WI38 (cell line): ENCODE data around the gene B4GALT5.

Experiments
- H3K4me3 ChIP-seq: 2 replicates; pipeline ENCODE4 v1.5.1; 2011; ENCODE audit warnings: low read depth, mild to moderate bottlenecking, control low read depth, low read length
- TF ChIP-seq, protein P1 (sequence below): IDR thresholded peaks from 2 replicates; pipeline ENCODE4 v1.5.1; 2012; ENCODE audit warnings: low read depth, mild to moderate bottlenecking, control low read depth, low read length

B4GALT5 gene

DNA sequence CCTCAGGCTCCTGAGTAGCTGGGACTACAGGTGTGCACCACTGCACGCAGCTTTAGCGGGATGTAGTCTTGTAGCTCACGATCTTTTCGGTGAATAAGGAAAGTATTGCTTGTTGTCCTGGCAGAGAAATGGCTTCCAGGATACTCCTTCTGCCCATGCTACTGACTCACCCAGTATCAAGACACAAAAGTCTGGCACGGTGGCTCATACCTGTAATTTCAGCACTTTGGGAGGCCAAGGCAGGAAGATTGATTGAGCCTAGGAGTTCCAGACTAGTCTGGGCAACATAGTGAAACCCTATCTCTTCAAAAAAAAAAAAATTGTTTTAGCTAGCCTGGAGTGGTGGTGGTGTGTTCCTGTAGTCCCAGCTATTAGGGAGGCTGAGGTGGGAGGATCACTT lies 40.9 kb upstream of the B4GALT5 start:
- H3K4me3 ChIP-seq = no peak overlapping the region
- TF ChIP-seq, protein P1, sequence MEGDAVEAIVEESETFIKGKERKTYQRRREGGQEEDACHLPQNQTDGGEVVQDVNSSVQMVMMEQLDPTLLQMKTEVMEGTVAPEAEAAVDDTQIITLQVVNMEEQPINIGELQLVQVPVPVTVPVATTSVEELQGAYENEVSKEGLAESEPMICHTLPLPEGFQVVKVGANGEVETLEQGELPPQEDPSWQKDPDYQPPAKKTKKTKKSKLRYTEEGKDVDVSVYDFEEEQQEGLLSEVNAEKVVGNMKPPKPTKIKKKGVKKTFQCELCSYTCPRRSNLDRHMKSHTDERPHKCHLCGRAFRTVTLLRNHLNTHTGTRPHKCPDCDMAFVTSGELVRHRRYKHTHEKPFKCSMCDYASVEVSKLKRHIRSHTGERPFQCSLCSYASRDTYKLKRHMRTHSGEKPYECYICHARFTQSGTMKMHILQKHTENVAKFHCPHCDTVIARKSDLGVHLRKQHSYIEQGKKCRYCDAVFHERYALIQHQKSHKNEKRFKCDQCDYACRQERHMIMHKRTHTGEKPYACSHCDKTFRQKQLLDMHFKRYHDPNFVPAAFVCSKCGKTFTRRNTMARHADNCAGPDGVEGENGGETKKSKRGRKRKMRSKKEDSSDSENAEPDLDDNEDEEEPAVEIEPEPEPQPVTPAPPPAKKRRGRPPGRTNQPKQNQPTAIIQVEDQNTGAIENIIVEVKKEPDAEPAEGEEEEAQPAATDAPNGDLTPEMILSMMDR = no peak

DNA sequence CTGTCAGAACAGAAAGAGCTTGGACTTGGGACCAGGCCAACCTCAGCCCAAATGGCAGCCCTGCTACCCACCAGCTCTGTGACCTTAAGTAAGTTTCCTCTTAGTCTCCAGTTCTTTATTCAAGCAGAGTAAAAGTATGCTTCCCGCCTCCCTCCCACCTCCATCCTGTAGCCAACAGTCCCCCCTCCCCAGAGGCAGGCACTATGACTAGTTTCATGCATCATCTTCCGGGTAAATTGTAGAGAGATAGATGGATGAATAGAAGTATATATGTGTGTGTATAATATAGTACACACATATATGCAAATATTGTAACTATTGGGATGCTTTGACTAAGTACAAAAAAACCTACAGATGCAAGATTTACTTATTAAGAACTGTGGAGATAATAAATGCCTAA lies 39.5 kb upstream of the B4GALT5 start:
- TF ChIP-seq, protein P1 = no peak

DNA sequence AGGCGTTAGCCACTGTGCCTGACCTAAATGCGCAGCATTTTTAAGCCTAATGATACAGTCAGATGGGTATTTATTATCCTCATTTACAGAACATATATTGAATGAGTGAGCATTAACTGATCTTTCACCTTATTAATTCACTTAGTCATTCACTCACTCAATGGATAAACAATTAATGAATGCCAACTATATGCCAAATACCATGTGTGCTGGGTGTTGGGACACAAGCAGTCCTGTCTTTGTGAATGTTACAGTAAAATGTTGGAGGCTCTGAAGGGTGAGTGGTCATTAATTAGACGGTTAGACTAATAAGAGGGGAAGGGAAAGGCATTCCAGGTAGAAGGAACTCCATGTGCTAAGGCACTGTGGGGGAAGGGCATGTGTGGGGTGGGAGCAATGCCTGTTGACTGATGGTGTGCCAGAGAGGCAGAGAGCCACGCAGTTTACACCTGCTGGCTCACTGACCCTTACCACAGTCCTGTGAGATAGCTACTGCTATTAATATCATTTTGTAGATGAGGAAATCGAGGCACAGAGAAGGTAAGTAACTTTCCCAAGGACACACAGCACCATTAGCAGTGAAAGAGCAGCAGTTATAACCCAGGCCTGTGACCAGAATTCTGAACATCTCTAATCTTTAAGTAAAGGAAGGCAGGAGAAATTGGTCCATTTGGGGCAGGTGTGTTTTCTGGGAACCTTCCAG lies 38.7 kb upstream of the B4GALT5 start:
- TF ChIP-seq, protein P1 = no peak
- H3K4me3 ChIP-seq = no peak overlapping the region

More for the DNA sequence above, 39.5 kb upstream of the B4GALT5 start:
- H3K4me3 ChIP-seq = no peak overlapping the region

DNA sequence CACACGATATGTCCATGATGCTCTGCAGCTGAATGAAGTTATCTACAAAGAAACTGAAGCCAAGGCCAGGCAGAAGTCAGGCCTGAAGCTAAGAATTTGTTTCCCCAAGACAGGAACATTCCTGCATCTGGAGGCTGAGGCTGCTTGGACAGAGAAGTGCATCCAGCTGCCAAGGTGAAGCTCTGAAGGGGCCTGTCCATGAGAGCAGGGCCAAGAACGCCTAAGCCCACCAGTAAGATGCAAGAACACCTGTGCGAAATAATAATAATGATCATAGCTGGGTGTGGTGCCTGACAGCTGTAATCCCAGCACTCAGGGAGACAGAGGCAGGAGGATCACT lies 37.7 kb upstream of the B4GALT5 start:
- H3K4me3 ChIP-seq = no peak overlapping the region

DNA sequence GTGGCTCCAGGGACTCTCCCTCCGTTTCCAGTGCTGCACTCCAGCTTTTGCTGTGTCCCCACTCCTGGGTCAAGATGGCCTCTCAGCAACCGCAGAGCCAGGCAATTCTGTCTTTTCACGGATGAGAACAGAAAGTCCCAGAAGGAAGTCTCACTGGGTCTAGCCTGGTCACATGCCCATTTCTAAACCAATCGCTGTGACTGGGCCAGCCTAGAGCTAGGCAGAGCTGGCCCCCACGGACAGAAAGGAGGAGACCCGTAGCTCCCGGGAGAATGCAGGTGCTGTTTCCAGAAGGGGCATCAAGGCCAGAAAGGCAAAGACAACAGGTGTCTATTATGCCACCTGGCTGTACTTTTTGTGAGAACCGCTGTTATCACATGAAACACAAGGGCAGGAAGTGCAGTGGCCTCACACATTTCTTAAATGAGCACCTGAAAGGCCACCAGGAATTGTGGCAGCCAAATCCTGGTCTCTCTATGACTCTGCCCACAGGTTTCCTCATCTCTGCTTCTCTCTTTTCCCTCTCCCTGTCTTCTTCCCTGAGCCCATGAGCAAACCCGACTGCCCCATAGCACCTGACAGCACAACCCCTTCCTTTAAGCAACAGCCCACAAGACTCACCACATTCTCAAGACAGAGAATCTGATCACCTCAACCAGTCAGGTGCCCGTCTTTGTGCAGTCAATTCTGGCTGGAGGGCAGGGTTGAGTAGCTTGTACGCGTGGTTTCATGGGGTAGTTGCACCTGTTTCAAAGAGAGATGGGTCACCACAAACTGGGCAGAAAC lies 37.1 kb upstream of the B4GALT5 start:
- TF ChIP-seq, protein P1 = no peak
- H3K4me3 ChIP-seq = no peak overlapping the region

More for the DNA sequence above, 37.7 kb upstream of the B4GALT5 start:
- TF ChIP-seq, protein P1 = no peak

DNA sequence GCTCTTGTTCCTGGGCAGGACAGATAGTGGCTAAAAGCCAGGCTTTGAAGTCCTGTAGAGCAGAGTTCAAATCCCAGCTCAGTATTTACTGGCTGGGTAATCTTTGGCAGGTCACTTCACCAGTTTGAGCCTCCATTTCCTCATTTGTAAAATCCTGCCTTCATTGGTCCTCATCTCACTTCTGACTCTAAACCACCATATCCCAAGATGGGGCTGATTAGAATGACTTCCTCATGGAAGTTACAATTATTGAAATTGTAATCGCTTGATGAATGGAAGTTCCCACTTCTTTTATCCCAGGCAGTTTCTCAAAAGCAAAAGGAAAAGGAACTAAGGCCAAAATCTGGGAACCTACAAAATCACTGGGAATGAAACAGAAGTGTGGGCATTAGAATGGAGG lies 35.9 kb upstream of the B4GALT5 start:
- TF ChIP-seq, protein P1 = no peak

DNA sequence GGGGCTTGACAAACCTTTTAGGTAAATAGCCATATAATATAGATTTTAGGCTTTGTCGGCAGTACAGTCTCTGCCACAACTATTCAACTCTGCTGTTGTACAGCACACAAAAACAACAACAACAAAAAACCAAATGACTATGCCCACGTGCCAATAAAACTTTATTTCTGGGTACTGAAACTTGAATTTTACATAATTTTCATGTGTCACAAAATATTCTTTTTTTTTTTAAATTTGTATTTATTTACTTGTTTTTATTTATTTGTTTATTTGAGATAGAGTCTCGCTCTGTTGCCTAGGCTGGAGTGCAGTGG lies 34.8 kb upstream of the B4GALT5 start:
- no peak overlapping the region for H3K4me3 ChIP-seq
- TF ChIP-seq, protein P1 = no peak

More for the DNA sequence above, 35.9 kb upstream of the B4GALT5 start:
- no peak overlapping the region for H3K4me3 ChIP-seq
